Keratinocyte (primary cell): ENCODE measurements around the gene SLC13A5. TPM values are rescaled to one million over a fixed set of nuclear protein-coding genes. Genes with fewer than 3 reads are reported as not detected.

ENCODE experiments used
- DNase-seq: peaks from one replicate; pipeline ENCODE4 v3.0.0-alpha.2; 2011; ENCODE audit warnings: low read depth, missing footprints, low spot score
- FAIRE-seq: peaks from 2 replicates; lab custom pipeline; 2011; peaks lifted over from hg19 to GRCh38; lab: Jason Lieb, UNC
- H2AFZ ChIP-seq: 2 replicates; pipeline ENCODE4 v1.6.0; 2012; ENCODE audit warnings: low read length, control low read depth, inconsistent platforms; ENCODE audit not compliant: control insufficient read depth
- H3K27ac ChIP-seq: 2 replicates; pipeline ENCODE4 v1.5.1; 2011; ENCODE audit warnings: low read length; ENCODE audit not compliant: control insufficient read depth, insufficient read depth
- H3K27me3 ChIP-seq: 3 replicates; pipeline ENCODE4 v1.6.0; 2011; ENCODE audit warnings: low read length; ENCODE audit not compliant: control insufficient read depth, insufficient read depth; ENCODE audit errors: extremely low read depth
- H3K36me3 ChIP-seq, 2 experiments: 2 replicates in 1 of 2; 3 replicates in 1 of 2; pipeline ENCODE4 v1.5.1; 2011; ENCODE audit warnings: low read length in 2 of 2, mild to moderate bottlenecking in 1 of 2; ENCODE audit not compliant: control insufficient read depth in 2 of 2, insufficient read depth in 2 of 2; ENCODE audit errors: extremely low read depth in 1 of 2
- H3K4me1 ChIP-seq: 3 replicates; pipeline ENCODE4 v1.5.1; 2011; ENCODE audit warnings: low read length; ENCODE audit not compliant: control insufficient read depth, insufficient read depth; ENCODE audit errors: extremely low read depth
- H3K4me2 ChIP-seq: 3 replicates; pipeline ENCODE4 v1.6.0; 2011; ENCODE audit warnings: low read depth, low read length; ENCODE audit not compliant: control insufficient read depth, insufficient read depth; ENCODE audit errors: extremely low read depth
- H3K4me3 ChIP-seq, 3 experiments: fragments of 200-600 bp in 1 of 3; sonication (generic) in 1 of 3; 2 replicates in 2 of 3; 3 replicates in 1 of 3; pipeline ENCODE4 v1.5.1; 2011 to 2016; ENCODE audit warnings: low read length in 3 of 3, mild to moderate bottlenecking in 3 of 3, control low read depth in 2 of 3, inconsistent platforms in 1 of 3, low read depth in 1 of 3, mixed read lengths in 1 of 3, mixed run types in 1 of 3, moderate library complexity in 1 of 3; ENCODE audit not compliant: control insufficient read depth in 2 of 3, insufficient read depth in 2 of 3; ENCODE audit errors: extremely low read depth in 1 of 3
- H3K79me2 ChIP-seq: 2 replicates; pipeline ENCODE4 v1.6.0; 2012; ENCODE audit warnings: low read length; ENCODE audit not compliant: control insufficient read depth, insufficient read depth
- H3K9ac ChIP-seq: 3 replicates; pipeline ENCODE4 v1.6.0; 2011; ENCODE audit warnings: low read length; ENCODE audit not compliant: control insufficient read depth, insufficient read depth; ENCODE audit errors: extremely low read depth
- H3K9me1 ChIP-seq: 3 replicates; pipeline ENCODE4 v1.6.0; 2011; ENCODE audit warnings: low read length; ENCODE audit not compliant: control insufficient read depth, insufficient read depth; ENCODE audit errors: extremely low read depth
- H3K9me3 ChIP-seq: 2 replicates; pipeline ENCODE4 v1.5.1; 2012; ENCODE audit warnings: low read depth, low read length; ENCODE audit not compliant: control insufficient read depth
- H4K20me1 ChIP-seq: 3 replicates; pipeline ENCODE4 v1.6.0; 2011; ENCODE audit warnings: low read length; ENCODE audit not compliant: control insufficient read depth, insufficient read depth; ENCODE audit errors: extremely low read depth
- EZH2 ChIP-seq: IDR thresholded peaks from one replicate; pipeline ENCODE4 v1.6.1; 2012; ENCODE audit warnings: inconsistent platforms, mild to moderate bottlenecking, low read length, moderate library complexity
- dilution Hi-C: fragments of 300-500 bp; cut with MboI; formaldehyde crosslinking; loops from one replicate; pipeline ENCODE4 v1.7.0; 2020; ENCODE audit warnings: low sequenced_read_pairs; ENCODE audit not compliant: extremely low pct_ligation_motif_present
- polyA plus RNA-seq, 5 experiments: library from polyadenylated mRNA; depleted of rRNA in 3 of 5; stranded (reverse) in 3 of 5; stranded (forward) in 1 of 5; unstranded in 1 of 5; fragments of >200 nt; gene quantifications; 1 replicate in 1 of 5; 2 replicates in 3 of 5; 3 replicates in 1 of 5; pipeline versions ENCODE4 v1.2.1 to v1.2.3, GENCODE V29; 2011 to 2012; ENCODE audit warnings: missing spikeins in 2 of 5, low read depth in 1 of 5, low replicate concordance in 1 of 5
- TF ChIP-seq, protein P1 (sequence below), 3 experiments: IDR thresholded peaks in 1 of 3; conservative IDR thresholded peaks in 1 of 3; optimal IDR thresholded peaks in 1 of 3; 2 replicates in 2 of 3; 3 replicates in 1 of 3; pipeline versions ENCODE3 to v1.5.1; 2011; ENCODE audit warnings: low read length in 3 of 3, mild to moderate bottlenecking in 3 of 3, moderate library complexity in 2 of 3, control low read depth in 1 of 3, inconsistent platforms in 1 of 3; ENCODE audit not compliant: insufficient read depth in 2 of 3; ENCODE audit errors: extremely low read depth in 1 of 3

SLC13A5 gene
- polyA plus RNA-seq, 1 donor (not counting 4 experiments of a cell fraction or from before 2014, with no cell fraction given): 0.14 TPM

GRCh38 chr17:6651354-6651918 lies 61.7 kb downstream of the SLC13A5 start, which contains the start of the genes C17orf100 and MED31:
Gene C17orf100 (plus strand): TSS chr17:6651762. CDS start chr17:6651914, 152 bp downstream.
Gene MED31 (minus strand): TSS chr17:6651605. CDS start chr17:6651528, 77 bp downstream.
- H3K27me3 ChIP-seq: no peaks in the 10 kb centered on the region
- no peak for DNase-seq
- peaks cover 42% of the 10 kb centered on the region for H3K79me2 ChIP-seq
- H3K36me3 ChIP-seq: peaks cover 9 to 10% of the 10 kb centered on the region in 2 experiments
- H3K27ac ChIP-seq: peak within 1 kb of the TSS; percentile 92
- no peaks in the 10 kb centered on the region for H4K20me1 ChIP-seq
- no peaks in the 10 kb centered on the region for H3K9me3 ChIP-seq
- peak; percentile 69 for FAIRE-seq
- peak within 1 kb of the TSS; percentile 80 to 97 (median 90) for H3K4me3 ChIP-seq
- peak within 1 kb of the TSS; percentile 63 for H3K4me2 ChIP-seq
- peak within 1 kb of the TSS; percentile 96 for H3K9ac ChIP-seq
- TF ChIP-seq EZH2: no peak
- TF ChIP-seq, protein P1, sequence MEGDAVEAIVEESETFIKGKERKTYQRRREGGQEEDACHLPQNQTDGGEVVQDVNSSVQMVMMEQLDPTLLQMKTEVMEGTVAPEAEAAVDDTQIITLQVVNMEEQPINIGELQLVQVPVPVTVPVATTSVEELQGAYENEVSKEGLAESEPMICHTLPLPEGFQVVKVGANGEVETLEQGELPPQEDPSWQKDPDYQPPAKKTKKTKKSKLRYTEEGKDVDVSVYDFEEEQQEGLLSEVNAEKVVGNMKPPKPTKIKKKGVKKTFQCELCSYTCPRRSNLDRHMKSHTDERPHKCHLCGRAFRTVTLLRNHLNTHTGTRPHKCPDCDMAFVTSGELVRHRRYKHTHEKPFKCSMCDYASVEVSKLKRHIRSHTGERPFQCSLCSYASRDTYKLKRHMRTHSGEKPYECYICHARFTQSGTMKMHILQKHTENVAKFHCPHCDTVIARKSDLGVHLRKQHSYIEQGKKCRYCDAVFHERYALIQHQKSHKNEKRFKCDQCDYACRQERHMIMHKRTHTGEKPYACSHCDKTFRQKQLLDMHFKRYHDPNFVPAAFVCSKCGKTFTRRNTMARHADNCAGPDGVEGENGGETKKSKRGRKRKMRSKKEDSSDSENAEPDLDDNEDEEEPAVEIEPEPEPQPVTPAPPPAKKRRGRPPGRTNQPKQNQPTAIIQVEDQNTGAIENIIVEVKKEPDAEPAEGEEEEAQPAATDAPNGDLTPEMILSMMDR (optimal IDR thresholded peaks at IDR 0.05 in 1 of 3, IDR thresholded peaks at IDR 0.05 in 1 of 3, conservative IDR thresholded peaks at IDR 0.05 in 1 of 3; ENCODE audit: extremely low read depth in 1 of 3, insufficient read depth in 2 of 3, low read length in 3 of 3): no peak
- peak within 1 kb of the TSS; percentile 88 for H2AFZ ChIP-seq
- H3K9me1 ChIP-seq: no peaks in the 10 kb centered on the region
- peaks cover 48% of the 10 kb centered on the region for H3K4me1 ChIP-seq
- dilution Hi-C loops: no loop called here

- peak; percentile 49 for FAIRE-seq
- Histone ChIP-seq H3K79me2 (peaks cover 62% of the 10 kb centered on the region), H4K20me1 (no peaks in the 10 kb centered on the region), H3K4me1 (peaks cover 46% of the 10 kb centered on the region), H3K36me3 (peaks cover 10 to 26% of the 10 kb centered on the region in 2 experiments), H3K9me1 (no peaks in the 10 kb centered on the region), H2AFZ (no peak overlapping the region), H3K4me2 (no peak overlapping the region), H3K4me3 (no peak overlapping the region), H3K9me3 (no peaks in the 10 kb centered on the region), H3K27me3 (no peaks in the 10 kb centered on the region), H3K27ac (no peak overlapping the region), H3K9ac (no peak overlapping the region)
- no peak for DNase-seq
- TF ChIP-seq EZH2: no peak
- TF ChIP-seq, protein P1 (optimal IDR thresholded peaks at IDR 0.05 in 1 of 3, IDR thresholded peaks at IDR 0.05 in 1 of 3, conservative IDR thresholded peaks at IDR 0.05 in 1 of 3; ENCODE audit: extremely low read depth in 1 of 3, insufficient read depth in 2 of 3, low read length in 3 of 3): peak; percentile 60 to 78 (median 72)
- dilution Hi-C loops: no loop called here
These were observed 65.0 kb downstream of the SLC13A5 start for GRCh38 chr17:6648181-6648580.
